Measurements from ENCODE around the gene MSH4.
"Not testable (repeated sequence)": the region's sequence is repeated elsewhere in the genome, so short reads cannot be mapped to it uniquely, and the experiment has no call there.

- TF ChIP-seq SP1 (IDR thresholded peaks at IDR 0.05); PKNOX1 (IDR thresholded peaks at IDR 0.05); L3MBTL2 (conservative IDR thresholded peaks at IDR 0.05); FOXK2 (IDR thresholded peaks at IDR 0.05); BHLHE40 (IDR thresholded peaks at IDR 0.05; ENCODE audit: borderline replicate concordance); CTBP1 (IDR thresholded peaks at IDR 0.05; ENCODE audit: borderline replicate concordance); FOXM1 (IDR thresholded peaks at IDR 0.05; ENCODE audit: borderline replicate concordance): not testable (repeated sequence)
Measured at GRCh38 chr1:75801480-75801879, 4.8 kb downstream of the MSH4 start.
